ENCODE data around the gene DNAJC13.

DNA sequence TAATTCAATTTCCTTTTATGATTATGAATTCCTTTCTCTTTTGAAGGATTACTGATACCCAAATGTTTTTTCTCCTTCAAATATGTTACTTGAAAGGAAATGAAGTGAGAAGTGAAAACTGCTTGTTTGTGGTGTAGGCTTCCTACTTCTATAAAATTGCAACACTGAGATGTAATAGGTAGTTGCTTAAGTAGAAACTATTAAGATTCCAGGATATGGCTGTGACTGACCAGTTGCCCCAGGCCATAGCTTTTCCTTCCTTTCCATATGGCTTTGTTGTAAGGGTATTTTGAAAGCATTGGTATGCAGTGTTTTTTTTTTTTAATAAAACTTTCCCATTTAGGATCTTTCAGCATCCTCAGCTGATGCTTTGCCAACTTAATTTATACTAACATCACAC lies 28.5 kb downstream of the DNAJC13 start:
- TF ChIP-seq, protein P1, sequence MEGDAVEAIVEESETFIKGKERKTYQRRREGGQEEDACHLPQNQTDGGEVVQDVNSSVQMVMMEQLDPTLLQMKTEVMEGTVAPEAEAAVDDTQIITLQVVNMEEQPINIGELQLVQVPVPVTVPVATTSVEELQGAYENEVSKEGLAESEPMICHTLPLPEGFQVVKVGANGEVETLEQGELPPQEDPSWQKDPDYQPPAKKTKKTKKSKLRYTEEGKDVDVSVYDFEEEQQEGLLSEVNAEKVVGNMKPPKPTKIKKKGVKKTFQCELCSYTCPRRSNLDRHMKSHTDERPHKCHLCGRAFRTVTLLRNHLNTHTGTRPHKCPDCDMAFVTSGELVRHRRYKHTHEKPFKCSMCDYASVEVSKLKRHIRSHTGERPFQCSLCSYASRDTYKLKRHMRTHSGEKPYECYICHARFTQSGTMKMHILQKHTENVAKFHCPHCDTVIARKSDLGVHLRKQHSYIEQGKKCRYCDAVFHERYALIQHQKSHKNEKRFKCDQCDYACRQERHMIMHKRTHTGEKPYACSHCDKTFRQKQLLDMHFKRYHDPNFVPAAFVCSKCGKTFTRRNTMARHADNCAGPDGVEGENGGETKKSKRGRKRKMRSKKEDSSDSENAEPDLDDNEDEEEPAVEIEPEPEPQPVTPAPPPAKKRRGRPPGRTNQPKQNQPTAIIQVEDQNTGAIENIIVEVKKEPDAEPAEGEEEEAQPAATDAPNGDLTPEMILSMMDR (IDR thresholded peaks at IDR 0.05) = no peak
- TF ChIP-seq POLR2A (IDR thresholded peaks at IDR 0.05) = no peak
